HEK293 (cell line): ENCODE data around the gene MTARC2.

Source experiments
- CTCF ChIP-seq: fragments of 450-650 bp; formaldehyde crosslinking; IDR thresholded peaks from 2 replicates; pipeline ENCODE4 v1.5.1; 2016; ENCODE audit warnings: missing biosample characterization, missing genetic modification characterization
- KLF7 ChIP-seq: fragments of 450-650 bp; formaldehyde crosslinking; IDR thresholded peaks from 2 replicates; pipeline ENCODE4 v1.5.1; 2016; ENCODE audit warnings: missing biosample characterization, missing genetic modification characterization, borderline replicate concordance
- PRDM10 ChIP-seq: fragments of 450-650 bp; formaldehyde crosslinking; IDR thresholded peaks from 2 replicates; pipeline ENCODE4 v1.5.1; 2016; ENCODE audit warnings: missing biosample characterization, missing genetic modification characterization
- RBAK ChIP-seq: fragments of 450-650 bp; formaldehyde crosslinking; IDR thresholded peaks from 2 replicates; pipeline ENCODE4 v1.5.1; 2016; ENCODE audit warnings: missing biosample characterization, missing genetic modification characterization
- REPIN1 ChIP-seq: fragments of 450-650 bp; formaldehyde crosslinking; IDR thresholded peaks from 2 replicates; pipeline ENCODE4 v1.5.1; 2017; ENCODE audit warnings: missing biosample characterization, missing genetic modification characterization, low read depth
- TSHZ1 ChIP-seq: fragments of 450-650 bp; formaldehyde crosslinking; IDR thresholded peaks from 2 replicates; pipeline ENCODE4 v1.5.1; 2016; ENCODE audit warnings: missing biosample characterization, missing genetic modification characterization, borderline replicate concordance
- ZBTB44 ChIP-seq: fragments of 450-650 bp; IDR thresholded peaks from 2 replicates; pipeline ENCODE4 v1.5.1; 2018; ENCODE audit warnings: missing biosample characterization, mild to moderate bottlenecking, missing genetic modification characterization
- ZBTB7A ChIP-seq: fragments of 450-650 bp; formaldehyde crosslinking; IDR thresholded peaks from 2 replicates; pipeline ENCODE4 v1.5.1; 2016; ENCODE audit warnings: low read depth, missing biosample characterization, missing genetic modification characterization
- ZEB2 ChIP-seq: fragments of 450-650 bp; formaldehyde crosslinking; IDR thresholded peaks from 2 replicates; pipeline ENCODE4 v1.5.1; 2016; ENCODE audit warnings: missing biosample characterization, missing genetic modification characterization
- ZNF18 ChIP-seq: fragments of 450-650 bp; formaldehyde crosslinking; IDR thresholded peaks from 2 replicates; pipeline ENCODE4 v1.5.1; 2016; ENCODE audit warnings: missing biosample characterization, missing genetic modification characterization
- ZNF211 ChIP-seq: fragments of 450-650 bp; formaldehyde crosslinking; IDR thresholded peaks from 2 replicates; pipeline ENCODE4 v1.5.1; 2016; ENCODE audit warnings: low read depth, missing biosample characterization, missing genetic modification characterization
- ZNF274 ChIP-seq, 2 experiments: fragments of 200-500 bp in 1 of 2; fragments of 450-650 bp in 1 of 2; sonication (Bioruptor generic) in 1 of 2; formaldehyde crosslinking in 1 of 2; IDR thresholded peaks; 2 replicates each; pipeline versions ENCODE4 v1.5.1 to v1.6.1; 2014 to 2016; ENCODE audit warnings: borderline replicate concordance in 1 of 2, inconsistent platforms in 1 of 2, low read length in 1 of 2, missing biosample characterization in 1 of 2, missing genetic modification characterization in 1 of 2
- ZNF366 ChIP-seq: fragments of 450-650 bp; formaldehyde crosslinking; conservative IDR thresholded peaks from 2 replicates; pipeline ENCODE4 v1.5.1; 2016; ENCODE audit warnings: missing biosample characterization, missing genetic modification characterization
- ZNF423 ChIP-seq: fragments of 450-650 bp; formaldehyde crosslinking; IDR thresholded peaks from 2 replicates; pipeline ENCODE4 v1.5.1; 2016; ENCODE audit warnings: missing biosample characterization, missing genetic modification characterization
- ZNF645 ChIP-seq: fragments of 450-650 bp; formaldehyde crosslinking; IDR thresholded peaks from 2 replicates; pipeline ENCODE4; 2016; ENCODE audit warnings: missing biosample characterization, missing genetic modification characterization
- ZNF670 ChIP-seq: fragments of 450-650 bp; formaldehyde crosslinking; IDR thresholded peaks from 2 replicates; pipeline ENCODE4 v1.5.1; 2016; ENCODE audit warnings: missing biosample characterization, missing genetic modification characterization, low read depth
- ZNF692 ChIP-seq: fragments of 450-650 bp; formaldehyde crosslinking; IDR thresholded peaks from 2 replicates; pipeline ENCODE4 v1.5.1; 2016; ENCODE audit warnings: missing biosample characterization, missing genetic modification characterization
- ZNF792 ChIP-seq: fragments of 450-650 bp; formaldehyde crosslinking; IDR thresholded peaks from 2 replicates; pipeline ENCODE4 v1.5.1; 2016; ENCODE audit warnings: missing biosample characterization, missing genetic modification characterization
- ZXDB ChIP-seq: fragments of 450-650 bp; formaldehyde crosslinking; IDR thresholded peaks from 2 replicates; pipeline ENCODE4 v1.5.1; 2016; ENCODE audit warnings: missing biosample characterization, missing genetic modification characterization

MTARC2 gene

GRCh38 chr1:220748089-220748934 lies at the start of gene MTARC2 (continued):
- TF ChIP-seq TSHZ1 (tag by site-specific recombination) (no peak), ZNF366 (tag by site-specific recombination) (peak; percentile 79), ZNF423 (peak; percentile 58; the same call in 1 of the 2 replicates), ZNF211 (tag by site-specific recombination) (no peak), ZEB2 (tag by site-specific recombination) (peak; percentile 74; the same call in 1 of the 2 replicates), CTCF (tag by site-specific recombination) (no peak), ZNF670 (no peak), REPIN1 (tag by site-specific recombination) (no peak; the same call in 1 of the 2 replicates), ZXDB (tag by site-specific recombination) (peak; percentile 76), RBAK (tag by site-specific recombination) (no peak), ZBTB44 (tag by site-specific recombination) (0 out of 2 replicates have a peak, but pooled peaks have one; percentile 39), ZNF18 (tag by site-specific recombination) (no peak), ZNF645 (tag by site-specific recombination) (no peak), ZBTB7A (tag by site-specific recombination) (no peak), ZNF792 (tag by site-specific recombination) (no peak), PRDM10 (tag by site-specific recombination) (peak; percentile 91), ZNF692 (peak; percentile 89), ZNF274 (IDR thresholded peaks at IDR 0.05; ENCODE audit: low read length) (no peak), ZNF274 (tag by site-specific recombination; IDR thresholded peaks at IDR 0.05; ENCODE audit: borderline replicate concordance) (no peak), KLF7 (tag by site-specific recombination) (peak; percentile 55; the same call in 1 of the 2 replicates)
